Thoracic aorta (tissue), 2 donors: ENCODE results near the gene ZNF365. TPM values are rescaled to one million over a fixed set of nuclear protein-coding genes. Genes with fewer than 3 reads are reported as not detected.
A peak's percentile ranks its signal among the peaks of the same experiment; 100 is the strongest.

ENCODE experiments used
- ATAC-seq: fragments of 150-250 bp; one replicate; pipeline ENCODE4 v1.8.0; 2017; ENCODE audit warnings: low read depth; ENCODE audit not compliant: insufficient number of reproducible peaks, low FRiP score
- DNase-seq: peaks from one replicate; pipeline ENCODE4 v3.0.0-alpha.2; 2020; ENCODE audit warnings: low spot score
- H3K27ac ChIP-seq, 2 donors: fragments of 200-600 bp; sonication (generic); 1 replicate in 1 of 2; 2 replicates in 1 of 2; pipeline ENCODE4 v1.5.1; 2016; ENCODE audit warnings: mild to moderate bottlenecking in 2 of 2, moderate library complexity in 2 of 2
- H3K27me3 ChIP-seq: fragments of 200-600 bp; sonication (generic); replicated peaks from 2 replicates; pipeline ENCODE4 v1.6.0; 2016; ENCODE audit warnings: mild to moderate bottlenecking; ENCODE audit not compliant: insufficient read depth
- H3K36me3 ChIP-seq: fragments of 200-600 bp; sonication (generic); one replicate; pipeline ENCODE4 v1.5.1; 2016
- H3K4me1 ChIP-seq, 2 donors: fragments of 200-600 bp; sonication (generic); 1 replicate in 1 of 2; 2 replicates in 1 of 2; pipeline versions ENCODE4 v1.5.1 to v1.6.0; 2016; ENCODE audit warnings: low read depth in 2 of 2, mild to moderate bottlenecking in 1 of 2; ENCODE audit not compliant: control insufficient read depth in 1 of 2
- H3K4me3 ChIP-seq: fragments of 200-600 bp; sonication (generic); 2 replicates; pipeline ENCODE4 v1.5.1; 2016; ENCODE audit warnings: mild to moderate bottlenecking
- H3K9me3 ChIP-seq: fragments of 200-600 bp; sonication (generic); 2 replicates; pipeline ENCODE4 v1.5.1; 2016
- total RNA-seq, 2 donors: library from RNA; depleted of rRNA; stranded (reverse); fragments of >200 nt; gene quantifications; one replicate each; pipeline versions ENCODE4 v1.1.0 to v1.2.3, GENCODE V29; 2016
- TF ChIP-seq, protein P1 (sequence below): fragments of 200-600 bp; sonication (generic); IDR thresholded peaks from one replicate; pipeline ENCODE4 v1.5.1; 2019; ENCODE audit warnings: antibody characterized with exemption

Gene ZNF365
- total RNA-seq, 2 donors from 2014 or later, result 2.2 to 6.4 TPM

GRCh38 chr10:62437696-62438095 lies 63.5 kb downstream of the ZNF365 start:
- Histone ChIP-seq H3K9me3 (no peaks in the 10 kb centered on the region), H3K27me3 (no peaks in the 10 kb centered on the region), H3K36me3 (no peaks in the 10 kb centered on the region), H3K4me3 (no peak overlapping the region), H3K27ac (no peak overlapping the region), H3K4me1 (peaks cover 4 to 32% of the 10 kb centered on the region in 2 donors)
- TF ChIP-seq, protein P1, sequence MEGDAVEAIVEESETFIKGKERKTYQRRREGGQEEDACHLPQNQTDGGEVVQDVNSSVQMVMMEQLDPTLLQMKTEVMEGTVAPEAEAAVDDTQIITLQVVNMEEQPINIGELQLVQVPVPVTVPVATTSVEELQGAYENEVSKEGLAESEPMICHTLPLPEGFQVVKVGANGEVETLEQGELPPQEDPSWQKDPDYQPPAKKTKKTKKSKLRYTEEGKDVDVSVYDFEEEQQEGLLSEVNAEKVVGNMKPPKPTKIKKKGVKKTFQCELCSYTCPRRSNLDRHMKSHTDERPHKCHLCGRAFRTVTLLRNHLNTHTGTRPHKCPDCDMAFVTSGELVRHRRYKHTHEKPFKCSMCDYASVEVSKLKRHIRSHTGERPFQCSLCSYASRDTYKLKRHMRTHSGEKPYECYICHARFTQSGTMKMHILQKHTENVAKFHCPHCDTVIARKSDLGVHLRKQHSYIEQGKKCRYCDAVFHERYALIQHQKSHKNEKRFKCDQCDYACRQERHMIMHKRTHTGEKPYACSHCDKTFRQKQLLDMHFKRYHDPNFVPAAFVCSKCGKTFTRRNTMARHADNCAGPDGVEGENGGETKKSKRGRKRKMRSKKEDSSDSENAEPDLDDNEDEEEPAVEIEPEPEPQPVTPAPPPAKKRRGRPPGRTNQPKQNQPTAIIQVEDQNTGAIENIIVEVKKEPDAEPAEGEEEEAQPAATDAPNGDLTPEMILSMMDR, result peak; percentile 86
- no peak for ATAC-seq
- DNase-seq, result no peak

GRCh38 chr10:62442006-62442405 lies 67.8 kb downstream of the ZNF365 start:
- Histone ChIP-seq H3K36me3 (no peaks in the 10 kb centered on the region), H3K4me3 (peak overlapping the region; percentile 12), H3K9me3 (no peaks in the 10 kb centered on the region), H3K4me1 (peaks cover 6 to 28% of the 10 kb centered on the region in 2 donors), H3K27ac (peak overlapping the region; percentile 23 to 44), H3K27me3 (no peaks in the 10 kb centered on the region)
- DNase-seq (no peak), ATAC-seq (no peak)
- TF ChIP-seq, protein P1, result no peak

- Histone ChIP-seq H3K4me1 (peaks cover 6 to 28% of the 10 kb centered on the region in 2 donors), H3K27ac (peak overlapping the region; percentile 23 to 44), H3K27me3 (no peaks in the 10 kb centered on the region), H3K36me3 (no peaks in the 10 kb centered on the region), H3K4me3 (no peak overlapping the region), H3K9me3 (no peaks in the 10 kb centered on the region)
- ATAC-seq, result no peak
- no peak for DNase-seq
- TF ChIP-seq, protein P1, result no peak
Observed at GRCh38 chr10:62442894-62443669, 68.9 kb downstream of the ZNF365 start.

GRCh38 chr10:62443866-62444265 lies 69.7 kb downstream of the ZNF365 start:
- TF ChIP-seq, protein P1, result no peak
- no peak overlapping the region for H3K4me3 ChIP-seq
- H3K27ac ChIP-seq, result no peak overlapping the region
- no peaks in the 10 kb centered on the region for H3K9me3 ChIP-seq
- DNase-seq (no peak), ATAC-seq (no peak)
- no peaks in the 10 kb centered on the region for H3K27me3 ChIP-seq
- peaks cover 6 to 28% of the 10 kb centered on the region in 2 donors for H3K4me1 ChIP-seq
- no peaks in the 10 kb centered on the region for H3K36me3 ChIP-seq

DNA sequence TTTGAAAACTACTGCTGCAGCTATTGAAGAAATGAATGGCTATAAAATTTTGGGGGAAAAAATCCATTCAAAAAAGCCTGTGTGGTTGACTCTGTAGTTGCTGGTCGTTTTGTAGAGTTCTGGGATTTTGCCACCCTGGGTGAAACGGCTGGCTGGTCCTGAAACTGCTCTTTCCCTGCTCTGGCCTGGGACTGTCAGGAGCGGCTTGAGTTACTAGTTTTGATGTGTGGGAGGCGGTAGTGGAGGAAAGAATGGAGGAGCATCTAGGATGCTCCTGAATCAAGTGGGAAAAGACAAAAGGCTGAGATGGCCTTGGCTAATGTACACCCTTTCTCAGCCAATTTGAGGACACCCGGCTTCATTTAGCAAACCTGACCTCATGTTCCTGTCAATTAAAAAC lies 72.5 kb downstream of the ZNF365 start:
- Histone ChIP-seq H3K27me3 (no peaks in the 10 kb centered on the region), H3K27ac (no peak overlapping the region), H3K4me1 (peaks cover 6 to 27% of the 10 kb centered on the region in 2 donors), H3K36me3 (no peaks in the 10 kb centered on the region), H3K4me3 (no peak overlapping the region), H3K9me3 (no peaks in the 10 kb centered on the region)
- TF ChIP-seq, protein P1, result no peak
- ATAC-seq (no peak), DNase-seq (no peak)
